MM.1S (cell line): ENCODE results near the gene TMTC3.
"Not testable (repeated sequence)": the region's sequence is repeated elsewhere in the genome, so short reads cannot be mapped to it uniquely, and the experiment has no call there.

ENCODE experiments used
- CTCF ChIP-seq: fragments of 300-600 bp; sonication (generic); IDR thresholded peaks from 2 replicates; pipeline ENCODE4 v1.5.1; 2016; ENCODE audit warnings: antibody characterized with exemption, low read length, mixed read lengths
- EZH2 ChIP-seq: fragments of 300-600 bp; sonication (generic); optimal IDR thresholded peaks from 2 replicates; pipeline ENCODE3; 2017; ENCODE audit warnings: low read depth, mild to moderate bottlenecking, antibody characterized with exemption, low read length, mixed read lengths
- EZH2phosphoT487 ChIP-seq: fragments of 300-600 bp; sonication (generic); IDR thresholded peaks from 2 replicates; pipeline ENCODE4 v1.6.1; 2018; ENCODE audit warnings: antibody characterized with exemption, low read length

- TF ChIP-seq CTCF, EZH2, EZH2phosphoT487: not testable (repeated sequence)
Observed at GRCh38 chr12:88210311-88210710, 68.2 kb downstream of the TMTC3 start.
